ENCODE results near the gene BLM. TPM values are rescaled to one million over a fixed set of nuclear protein-coding genes. Genes with fewer than 3 reads are reported as not detected.

Gene BLM
- polyA plus RNA-seq, 2 of the 4 experiments (the other 2 are of a cell fraction): 10.5 to 15.2 TPM

DNA sequence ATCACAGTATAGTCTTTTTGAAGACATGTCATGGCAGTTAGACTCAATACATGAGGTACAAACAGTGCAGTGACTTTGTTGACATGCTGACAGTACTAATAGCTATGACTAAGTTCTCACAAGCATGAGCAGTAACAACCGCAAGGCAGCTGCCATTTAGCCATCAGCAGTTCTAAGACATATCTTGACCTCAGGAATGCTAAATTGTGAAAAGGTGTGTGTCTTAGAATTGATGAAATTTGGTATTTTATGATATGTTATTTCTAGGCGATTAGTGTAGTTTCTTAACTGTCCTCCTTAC is 90.6 kb downstream of the BLM start:
- H3K4me2 ChIP-seq: no peak overlapping the region
- FAIRE-seq (no peak), DNase-seq (ENCODE audit: low read depth in 1 of 2, low spot score in 1 of 2) (no peak), ATAC-seq (no peak)
- no peaks in the 10 kb centered on the region for H3K9me3 ChIP-seq
- H3K4me3 ChIP-seq: no peak overlapping the region
- ChIA-PET CTCF (interaction anchor here (0.7 to 3.7 kb wide), 2 partner anchors 78 to 591 kb away, joined by 3 to 16 read pairs; no protein-coding TSS in a partner anchor), POLR2A (no interaction called here)
- TF ChIP-seq RAD21 (conservative IDR thresholded peaks at IDR 0.05 in 1 of 2, IDR thresholded peaks at IDR 0.05 in 1 of 2): no peak
- TF ChIP-seq CEBPB (IDR thresholded peaks at IDR 0.05): no peak
- no peak for TF ChIP-seq GATA3 (IDR thresholded peaks at IDR 0.05; ENCODE audit: borderline replicate concordance)
- no peak for TF ChIP-seq HDAC2 (IDR thresholded peaks at IDR 0.05)
- no peak for TF ChIP-seq BHLHE40 (IDR thresholded peaks at IDR 0.05; ENCODE audit: low read depth, low read length)
- TF ChIP-seq ZNF302 (CRISPR knock-in tag; IDR thresholded peaks at IDR 0.05): no peak
- WGBS (ENCODE audit: missing lambda C conversion rate): 93% methylated on average over 2 of the region's 2 CpGs
- no peaks in the 10 kb centered on the region for H3K4me1 ChIP-seq
- H3K27ac ChIP-seq: no peak overlapping the region

DNA sequence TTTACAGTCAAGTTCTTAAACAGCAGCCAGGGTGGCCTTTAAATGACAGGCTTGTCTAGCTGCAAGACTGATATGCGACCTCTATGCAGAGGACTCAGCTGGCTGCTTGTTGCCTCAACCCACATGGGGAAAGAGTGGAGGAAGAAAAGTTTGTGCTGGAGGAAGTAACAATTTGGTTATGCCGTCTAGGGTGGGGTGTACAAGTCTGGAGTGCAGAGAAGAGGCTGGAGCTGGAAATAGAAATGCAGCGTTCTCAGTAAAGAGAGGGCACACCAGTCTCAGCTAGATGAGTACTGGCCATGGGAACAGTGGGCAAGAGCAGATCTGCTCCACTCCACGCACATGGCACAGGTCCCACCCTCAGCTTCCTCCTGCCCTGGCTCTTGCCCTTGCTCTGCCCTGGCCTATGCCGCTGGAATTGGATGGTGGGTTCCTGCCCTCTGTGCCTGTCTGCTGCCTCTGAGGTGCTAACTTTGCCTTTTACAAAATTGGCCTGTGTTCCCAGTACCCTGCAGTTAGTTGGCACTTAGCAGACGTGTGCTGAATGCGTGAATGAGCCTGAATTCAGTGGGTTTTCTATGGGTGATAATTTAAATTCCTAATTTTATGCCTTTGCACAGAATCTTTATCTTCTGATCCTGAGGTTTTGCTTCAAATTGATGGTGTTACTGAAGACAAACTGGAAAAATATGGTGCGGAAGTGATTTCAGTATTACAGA is 91.5 kb downstream of the BLM start:
- ChIA-PET POLR2A (no interaction called here), CTCF (interaction anchor here (0.9 kb wide), 1 partner anchor 32 kb away, joined by 3 read pairs; no protein-coding TSS in a partner anchor)
- TF ChIP-seq HOXB5 (CRISPR knock-in tag; IDR thresholded peaks at IDR 0.05) (no peak), FOSL2 (IDR thresholded peaks at IDR 0.05) (no peak), FOSL2 (CRISPR knock-in tag; IDR thresholded peaks at IDR 0.05) (no peak), SMC3 (IDR thresholded peaks at IDR 0.05) (no peak), HOXA7 (CRISPR knock-in tag; IDR thresholded peaks at IDR 0.05) (no peak), CHD4 (IDR thresholded peaks at IDR 0.05; ENCODE audit: borderline replicate concordance) (no peak), ZNF302 (CRISPR knock-in tag; IDR thresholded peaks at IDR 0.05) (no peak), HDAC2 (IDR thresholded peaks at IDR 0.05) (no peak), ZSCAN20 (CRISPR knock-in tag; IDR thresholded peaks at IDR 0.05) (no peak), KDM5A (IDR thresholded peaks at IDR 0.05) (no peak), TP53 (CRISPR knock-in tag; IDR thresholded peaks at IDR 0.05) (no peak), ESRRA (IDR thresholded peaks at IDR 0.05; ENCODE audit: borderline replicate concordance, low read length) (no peak), MYC (IDR thresholded peaks at IDR 0.05; ENCODE audit: borderline replicate concordance, low read length) (no peak), EHF (CRISPR knock-in tag; IDR thresholded peaks at IDR 0.05) (no peak)
- TF ChIP-seq, protein P1, sequence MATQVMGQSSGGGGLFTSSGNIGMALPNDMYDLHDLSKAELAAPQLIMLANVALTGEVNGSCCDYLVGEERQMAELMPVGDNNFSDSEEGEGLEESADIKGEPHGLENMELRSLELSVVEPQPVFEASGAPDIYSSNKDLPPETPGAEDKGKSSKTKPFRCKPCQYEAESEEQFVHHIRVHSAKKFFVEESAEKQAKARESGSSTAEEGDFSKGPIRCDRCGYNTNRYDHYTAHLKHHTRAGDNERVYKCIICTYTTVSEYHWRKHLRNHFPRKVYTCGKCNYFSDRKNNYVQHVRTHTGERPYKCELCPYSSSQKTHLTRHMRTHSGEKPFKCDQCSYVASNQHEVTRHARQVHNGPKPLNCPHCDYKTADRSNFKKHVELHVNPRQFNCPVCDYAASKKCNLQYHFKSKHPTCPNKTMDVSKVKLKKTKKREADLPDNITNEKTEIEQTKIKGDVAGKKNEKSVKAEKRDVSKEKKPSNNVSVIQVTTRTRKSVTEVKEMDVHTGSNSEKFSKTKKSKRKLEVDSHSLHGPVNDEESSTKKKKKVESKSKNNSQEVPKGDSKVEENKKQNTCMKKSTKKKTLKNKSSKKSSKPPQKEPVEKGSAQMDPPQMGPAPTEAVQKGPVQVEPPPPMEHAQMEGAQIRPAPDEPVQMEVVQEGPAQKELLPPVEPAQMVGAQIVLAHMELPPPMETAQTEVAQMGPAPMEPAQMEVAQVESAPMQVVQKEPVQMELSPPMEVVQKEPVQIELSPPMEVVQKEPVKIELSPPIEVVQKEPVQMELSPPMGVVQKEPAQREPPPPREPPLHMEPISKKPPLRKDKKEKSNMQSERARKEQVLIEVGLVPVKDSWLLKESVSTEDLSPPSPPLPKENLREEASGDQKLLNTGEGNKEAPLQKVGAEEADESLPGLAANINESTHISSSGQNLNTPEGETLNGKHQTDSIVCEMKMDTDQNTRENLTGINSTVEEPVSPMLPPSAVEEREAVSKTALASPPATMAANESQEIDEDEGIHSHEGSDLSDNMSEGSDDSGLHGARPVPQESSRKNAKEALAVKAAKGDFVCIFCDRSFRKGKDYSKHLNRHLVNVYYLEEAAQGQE (IDR thresholded peaks at IDR 0.05): no peak
- TF ChIP-seq, protein P2, sequence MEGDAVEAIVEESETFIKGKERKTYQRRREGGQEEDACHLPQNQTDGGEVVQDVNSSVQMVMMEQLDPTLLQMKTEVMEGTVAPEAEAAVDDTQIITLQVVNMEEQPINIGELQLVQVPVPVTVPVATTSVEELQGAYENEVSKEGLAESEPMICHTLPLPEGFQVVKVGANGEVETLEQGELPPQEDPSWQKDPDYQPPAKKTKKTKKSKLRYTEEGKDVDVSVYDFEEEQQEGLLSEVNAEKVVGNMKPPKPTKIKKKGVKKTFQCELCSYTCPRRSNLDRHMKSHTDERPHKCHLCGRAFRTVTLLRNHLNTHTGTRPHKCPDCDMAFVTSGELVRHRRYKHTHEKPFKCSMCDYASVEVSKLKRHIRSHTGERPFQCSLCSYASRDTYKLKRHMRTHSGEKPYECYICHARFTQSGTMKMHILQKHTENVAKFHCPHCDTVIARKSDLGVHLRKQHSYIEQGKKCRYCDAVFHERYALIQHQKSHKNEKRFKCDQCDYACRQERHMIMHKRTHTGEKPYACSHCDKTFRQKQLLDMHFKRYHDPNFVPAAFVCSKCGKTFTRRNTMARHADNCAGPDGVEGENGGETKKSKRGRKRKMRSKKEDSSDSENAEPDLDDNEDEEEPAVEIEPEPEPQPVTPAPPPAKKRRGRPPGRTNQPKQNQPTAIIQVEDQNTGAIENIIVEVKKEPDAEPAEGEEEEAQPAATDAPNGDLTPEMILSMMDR (IDR thresholded peaks at IDR 0.05): no peak
- WGBS (ENCODE audit: missing lambda C conversion rate): 92% methylated on average over 8 of the region's 8 CpGs
- Histone ChIP-seq H3K27ac (no peak overlapping the region), H3K9me3 (no peaks in the 10 kb centered on the region), H3K4me1 (no peaks in the 10 kb centered on the region), H3K4me2 (no peak overlapping the region), H3K4me3 (no peak overlapping the region)
- FAIRE-seq: no peak
- no peak for DNase-seq (ENCODE audit: low read depth in 1 of 2, low spot score in 1 of 2)
- no peak for ATAC-seq
